ENCODE data around the gene CETN1.

CETN1 gene

DNA sequence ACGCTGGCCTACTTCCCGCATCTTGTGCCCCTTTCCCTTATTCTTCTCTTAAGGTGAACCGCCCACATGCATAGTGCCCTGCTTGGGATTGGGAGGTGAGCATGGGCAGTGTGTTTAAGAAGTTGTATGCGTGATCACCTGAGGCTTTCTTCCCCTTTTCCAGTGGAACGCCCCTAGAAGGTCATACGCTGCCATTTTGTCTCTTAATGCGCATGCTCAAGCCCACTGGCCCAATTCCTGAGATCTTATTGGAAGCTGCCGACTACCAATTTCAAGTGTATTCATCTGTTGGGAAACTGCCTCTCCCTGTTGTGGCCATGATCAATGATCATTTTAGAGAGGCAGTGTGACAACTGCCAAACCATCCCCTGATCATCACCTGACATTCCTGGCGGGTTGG is 3.3 kb upstream of the CETN1 start:
- DNase-seq (ENCODE audit: low read depth in 2 of 2, low spot score in 1 of 2), result no peak

- DNase-seq (ENCODE audit: low read depth in 2 of 2, low spot score in 1 of 2), result no peak
These were observed 2.4 kb upstream of the CETN1 start for GRCh38 chr18:577643-578375.

DNA sequence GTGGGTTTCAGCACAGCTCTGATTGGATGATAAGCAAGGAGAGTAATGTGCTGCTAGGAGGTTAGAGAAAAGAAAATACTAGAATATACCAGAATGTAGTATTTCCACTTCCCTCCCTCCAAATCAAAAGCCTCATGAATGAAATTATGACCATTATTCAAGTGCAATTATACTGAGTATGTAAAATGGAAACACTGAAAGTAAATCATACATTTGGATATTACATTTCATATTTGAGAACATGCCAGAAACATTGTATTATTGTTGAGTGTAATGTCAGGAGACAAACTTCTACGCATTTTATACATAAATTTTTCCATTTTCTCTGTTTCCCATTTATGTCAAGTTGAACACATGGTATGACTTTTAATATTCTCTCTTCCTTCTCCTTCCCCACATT is 942 bp upstream of the CETN1 start:
- no peak for DNase-seq (ENCODE audit: low read depth in 2 of 2, low spot score in 1 of 2)

DNA sequence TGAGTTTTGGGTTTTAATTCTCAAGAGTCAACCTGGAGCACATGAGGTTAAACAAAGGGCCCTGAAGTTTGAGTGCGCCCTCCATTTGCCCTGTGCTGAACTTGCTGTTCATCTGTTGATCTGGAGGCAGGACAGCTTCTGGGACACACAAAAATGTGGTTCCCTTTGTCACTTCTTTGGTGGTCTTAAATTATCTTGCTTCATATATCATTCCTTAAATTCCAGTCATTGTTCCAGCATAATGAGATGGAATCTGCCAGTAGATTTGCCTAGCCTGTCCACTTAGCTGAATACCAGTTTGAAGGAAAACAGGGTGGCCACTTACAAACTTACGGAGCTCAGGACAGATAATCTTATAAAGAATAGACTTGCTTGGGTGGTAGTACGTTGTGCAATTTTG is 916 bp downstream of the CETN1 start:
- DNase-seq (ENCODE audit: low read depth in 2 of 2, low spot score in 1 of 2), result no peak

GRCh38 chr18:582465-582864 is 2.3 kb downstream of the CETN1 start:
- DNase-seq (ENCODE audit: low read depth in 2 of 2, low spot score in 1 of 2), result no peak

DNA sequence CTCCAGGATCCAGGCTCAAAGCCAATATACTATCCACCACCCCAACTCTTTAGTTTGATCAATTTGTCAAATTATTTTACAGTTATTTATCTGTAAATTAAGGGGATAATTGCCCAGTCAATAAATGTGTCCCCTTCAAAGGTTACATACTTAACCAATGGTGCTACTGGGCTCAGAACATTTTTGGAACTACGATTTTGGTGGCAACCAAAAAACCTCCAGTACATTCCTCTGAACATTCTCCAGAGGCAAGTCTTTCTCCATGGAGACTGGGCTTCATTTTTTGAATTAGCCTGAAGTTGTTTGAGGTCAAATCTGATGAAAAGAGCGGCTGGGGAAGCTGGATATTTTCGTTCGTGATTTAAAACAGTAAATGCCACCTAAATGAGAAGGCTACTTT is 14.9 kb downstream of the CETN1 start:
- no peak for DNase-seq (ENCODE audit: low read depth in 2 of 2, low spot score in 1 of 2)

DNA sequence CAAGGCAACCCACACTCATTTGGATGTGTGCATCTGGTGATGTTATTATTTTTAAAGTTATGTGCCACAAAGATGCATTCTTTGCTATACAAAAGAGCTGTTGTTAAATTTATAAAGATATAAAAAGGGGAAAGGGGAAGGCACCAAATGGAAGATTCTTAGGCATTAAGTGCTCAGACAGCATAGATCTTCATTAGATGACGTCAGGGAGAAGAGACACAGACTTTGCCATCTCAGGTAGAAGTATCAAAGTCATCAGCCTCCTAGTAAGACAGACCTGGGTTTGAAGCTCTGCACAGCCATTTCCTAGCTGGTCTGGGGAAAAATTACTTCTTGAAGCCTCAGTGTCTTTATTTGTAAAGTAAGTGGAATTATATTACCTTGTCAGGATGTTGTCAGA is 15.4 kb downstream of the CETN1 start:
- no peak for DNase-seq (ENCODE audit: low read depth in 2 of 2, low spot score in 1 of 2)

DNA sequence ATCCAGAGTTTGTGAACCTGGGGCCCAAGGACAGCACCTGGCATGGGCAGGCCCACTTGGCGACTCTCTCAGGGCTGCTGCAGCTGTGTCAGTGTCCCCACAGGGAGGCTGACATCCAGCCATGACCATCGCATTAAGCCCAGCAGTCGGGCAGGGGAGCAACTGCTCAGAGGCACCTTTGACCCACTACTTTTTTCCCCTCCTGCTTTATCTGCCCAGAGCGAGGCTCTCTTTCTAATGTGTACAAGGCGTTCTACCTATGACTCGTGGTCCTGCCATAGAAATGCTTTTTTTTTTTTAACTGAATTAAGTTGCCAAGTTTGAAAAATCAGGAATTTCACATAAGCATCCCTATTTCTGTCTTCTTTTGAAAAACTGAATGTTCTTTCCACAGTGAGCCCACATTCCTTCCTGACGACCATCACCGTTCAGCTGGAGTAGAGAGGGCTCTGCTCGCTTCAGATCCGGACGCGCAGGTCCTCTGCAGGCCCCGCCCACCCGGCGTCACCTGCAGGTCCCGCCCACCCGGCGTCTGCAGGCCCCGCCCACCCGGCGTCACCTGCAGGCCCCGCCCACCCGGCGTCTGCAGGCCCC is 16.2 kb downstream of the CETN1 start:
- peak in 1 of 2 donors; percentile 16 for DNase-seq (ENCODE audit: low read depth in 2 of 2, low spot score in 1 of 2)

- DNase-seq (ENCODE audit: low read depth in 2 of 2, low spot score in 1 of 2), result no peak
These were observed 18.0 kb downstream of the CETN1 start for GRCh38 chr18:598124-598589.

- no peak for DNase-seq (ENCODE audit: low read depth in 2 of 2, low spot score in 1 of 2)
These were observed 19.9 kb downstream of the CETN1 start for GRCh38 chr18:600107-600506.

- no peak for DNase-seq (ENCODE audit: low read depth in 2 of 2, low spot score in 1 of 2)
These were observed 24.6 kb downstream of the CETN1 start for GRCh38 chr18:604771-605170.

- DNase-seq (ENCODE audit: low read depth in 2 of 2, low spot score in 1 of 2), result no peak
These were observed 27.8 kb downstream of the CETN1 start for GRCh38 chr18:607930-608329.

DNA sequence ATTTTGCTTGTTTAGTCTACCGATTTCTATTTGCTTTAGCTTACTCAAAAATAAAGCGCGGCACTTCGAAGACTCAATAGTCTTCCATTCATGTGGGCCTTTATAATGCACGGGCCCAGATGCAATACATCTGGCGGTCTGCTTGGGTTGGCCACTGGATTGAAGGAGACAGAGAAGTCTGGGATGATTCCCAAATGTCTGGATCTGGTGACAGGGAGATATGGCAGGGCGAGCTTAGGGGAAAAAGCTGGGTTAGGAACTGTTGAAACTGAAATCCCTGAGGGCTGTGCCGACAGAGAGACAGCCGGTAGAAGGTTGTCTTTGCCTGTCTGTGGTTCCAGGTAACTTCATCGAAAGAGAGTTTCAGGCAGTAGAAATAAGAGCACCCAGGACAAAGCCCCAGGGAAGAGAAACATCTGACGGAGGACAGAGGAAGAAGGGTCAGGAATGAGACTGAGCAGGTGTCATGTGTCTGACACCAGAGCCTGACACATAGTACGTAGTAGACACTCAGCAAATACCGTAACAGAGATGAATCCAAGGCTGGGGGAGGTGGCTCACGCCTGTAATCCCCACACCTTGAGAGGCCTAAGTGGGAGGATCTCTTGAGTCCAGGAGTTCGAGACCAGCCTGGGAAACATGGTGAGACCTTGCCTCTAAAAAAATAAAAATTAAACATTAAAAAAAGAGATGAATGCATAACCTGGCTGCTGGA is 30.2 kb downstream of the CETN1 start:
- no peak for DNase-seq (ENCODE audit: low read depth in 2 of 2, low spot score in 1 of 2)

DNA sequence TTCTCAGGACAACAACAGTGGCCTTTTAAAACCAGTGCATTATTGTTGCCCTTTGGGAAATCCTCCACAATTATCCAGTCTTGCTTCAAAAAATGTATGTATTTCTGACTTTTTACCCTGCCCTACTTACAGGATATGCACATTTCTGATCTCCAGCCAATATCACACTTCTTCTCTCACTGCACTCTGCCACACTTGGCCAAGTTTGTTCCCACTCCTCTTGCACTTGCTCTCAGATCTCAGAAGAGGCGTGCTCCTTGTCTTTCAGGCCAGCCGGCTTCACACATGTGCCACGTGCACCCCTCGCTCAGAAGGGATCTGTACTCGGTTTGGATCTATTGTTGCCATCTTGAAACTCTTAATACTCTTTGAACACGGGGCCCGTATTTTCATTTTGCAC is 32.0 kb downstream of the CETN1 start:
- no peak for DNase-seq (ENCODE audit: low read depth in 2 of 2, low spot score in 1 of 2)

GRCh38 chr18:614193-614592 is 34.0 kb downstream of the CETN1 start:
- no peak for DNase-seq (ENCODE audit: low read depth in 2 of 2, low spot score in 1 of 2)

GRCh38 chr18:615092-615521 is 34.9 kb downstream of the CETN1 start:
- no peak for DNase-seq (ENCODE audit: low read depth in 2 of 2, low spot score in 1 of 2)

DNA sequence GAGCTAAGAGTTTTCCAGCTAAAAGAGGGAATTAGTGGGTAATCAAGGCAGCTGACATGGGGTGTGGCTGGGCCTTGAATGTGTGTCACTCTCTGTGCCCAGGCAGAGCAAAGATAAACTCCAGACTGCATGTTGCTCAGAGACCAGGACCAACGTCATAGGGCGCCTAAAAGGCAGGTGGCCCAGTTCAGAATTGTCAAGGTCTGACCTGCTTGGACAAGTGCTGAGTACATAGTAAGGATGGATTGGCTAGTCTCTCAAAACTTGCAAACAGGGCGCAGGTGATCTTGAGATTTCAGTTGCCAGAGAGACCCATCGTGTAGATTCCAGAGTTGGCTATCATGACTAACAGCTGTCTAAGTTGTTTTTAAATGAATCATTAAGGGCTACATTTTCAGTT is 35.6 kb downstream of the CETN1 start:
- no peak for DNase-seq (ENCODE audit: low read depth in 2 of 2, low spot score in 1 of 2)

- no peak for DNase-seq (ENCODE audit: low read depth in 2 of 2, low spot score in 1 of 2)
These were observed 36.3 kb downstream of the CETN1 start for GRCh38 chr18:616380-616995.

DNA sequence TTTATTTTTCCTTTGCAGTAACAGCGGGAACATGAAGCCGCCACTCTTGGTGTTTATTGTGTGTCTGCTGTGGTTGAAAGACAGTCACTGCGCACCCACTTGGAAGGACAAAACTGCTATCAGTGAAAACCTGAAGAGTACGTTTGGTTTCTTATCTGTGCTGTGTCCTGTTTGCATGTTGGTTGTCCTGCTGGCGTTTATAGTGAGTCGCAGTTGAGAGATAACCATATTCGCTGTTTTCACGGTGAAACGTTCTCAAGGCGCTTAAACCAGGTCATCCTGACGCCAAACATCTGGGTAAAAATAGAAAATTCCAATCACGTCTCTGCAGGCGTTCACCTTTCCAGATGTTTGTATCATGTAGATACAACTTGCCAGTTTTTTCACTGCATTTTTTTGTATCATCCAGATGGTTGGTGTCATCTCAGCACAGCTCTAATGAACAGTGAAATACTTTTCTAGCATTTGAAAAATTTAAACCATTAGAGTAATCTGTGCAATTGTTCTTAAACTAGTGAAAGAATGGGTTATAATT is 37.9 kb downstream of the CETN1 start:
- DNase-seq (ENCODE audit: low read depth in 2 of 2, low spot score in 1 of 2), result no peak

DNA sequence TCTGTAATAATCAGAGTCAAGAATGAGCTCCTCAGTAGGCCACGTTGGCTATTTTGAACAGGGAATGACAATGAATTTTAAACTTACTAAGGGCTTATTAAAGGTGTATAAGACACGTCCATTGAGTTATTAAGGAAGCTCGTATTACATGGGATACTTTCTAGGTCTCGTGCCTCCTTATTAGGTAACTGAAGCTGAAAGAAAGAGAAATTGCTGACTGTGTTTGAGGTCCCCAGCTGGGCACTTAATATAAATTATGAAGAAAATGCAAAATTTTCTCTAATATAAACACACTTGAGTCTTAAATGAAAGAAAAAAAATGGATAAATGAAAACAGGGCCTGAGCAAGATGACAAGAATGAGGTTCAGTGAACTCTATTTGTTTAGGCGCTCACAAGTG is 38.4 kb downstream of the CETN1 start:
- DNase-seq (ENCODE audit: low read depth in 2 of 2, low spot score in 1 of 2), result no peak

- no peak for DNase-seq (ENCODE audit: low read depth in 2 of 2, low spot score in 1 of 2)
These were observed 41.3 kb downstream of the CETN1 start for GRCh38 chr18:621291-622043.
